ENCODE data around the gene TOMM40.

DNA sequence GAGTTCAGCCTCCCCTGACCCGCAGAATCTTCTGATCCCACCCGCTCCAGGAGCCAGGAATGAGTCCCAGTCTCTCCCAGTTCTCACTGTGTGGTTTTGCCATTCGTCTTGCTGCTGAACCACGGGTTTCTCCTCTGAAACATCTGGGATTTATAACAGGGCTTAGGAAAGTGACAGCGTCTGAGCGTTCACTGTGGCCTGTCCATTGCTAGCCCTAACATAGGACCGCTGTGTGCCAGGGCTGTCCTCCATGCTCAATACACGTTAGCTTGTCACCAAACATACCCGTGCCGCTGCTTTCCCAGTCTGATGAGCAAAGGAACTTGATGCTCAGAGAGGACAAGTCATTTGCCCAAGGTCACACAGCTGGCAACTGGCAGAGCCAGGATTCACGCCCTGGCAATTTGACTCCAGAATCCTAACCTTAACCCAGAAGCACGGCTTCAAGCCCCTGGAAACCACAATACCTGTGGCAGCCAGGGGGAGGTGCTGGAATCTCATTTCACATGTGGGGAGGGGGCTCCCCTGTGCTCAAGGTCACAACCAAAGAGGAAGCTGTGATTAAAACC is 13.5 kb downstream of the TOMM40 start:
- TF ChIP-seq, protein P1, sequence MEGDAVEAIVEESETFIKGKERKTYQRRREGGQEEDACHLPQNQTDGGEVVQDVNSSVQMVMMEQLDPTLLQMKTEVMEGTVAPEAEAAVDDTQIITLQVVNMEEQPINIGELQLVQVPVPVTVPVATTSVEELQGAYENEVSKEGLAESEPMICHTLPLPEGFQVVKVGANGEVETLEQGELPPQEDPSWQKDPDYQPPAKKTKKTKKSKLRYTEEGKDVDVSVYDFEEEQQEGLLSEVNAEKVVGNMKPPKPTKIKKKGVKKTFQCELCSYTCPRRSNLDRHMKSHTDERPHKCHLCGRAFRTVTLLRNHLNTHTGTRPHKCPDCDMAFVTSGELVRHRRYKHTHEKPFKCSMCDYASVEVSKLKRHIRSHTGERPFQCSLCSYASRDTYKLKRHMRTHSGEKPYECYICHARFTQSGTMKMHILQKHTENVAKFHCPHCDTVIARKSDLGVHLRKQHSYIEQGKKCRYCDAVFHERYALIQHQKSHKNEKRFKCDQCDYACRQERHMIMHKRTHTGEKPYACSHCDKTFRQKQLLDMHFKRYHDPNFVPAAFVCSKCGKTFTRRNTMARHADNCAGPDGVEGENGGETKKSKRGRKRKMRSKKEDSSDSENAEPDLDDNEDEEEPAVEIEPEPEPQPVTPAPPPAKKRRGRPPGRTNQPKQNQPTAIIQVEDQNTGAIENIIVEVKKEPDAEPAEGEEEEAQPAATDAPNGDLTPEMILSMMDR (conservative IDR thresholded peaks at IDR 0.05; ENCODE audit: low read length), result peak; percentile 73
- TF ChIP-seq EZH2phosphoT487 (IDR thresholded peaks at IDR 0.05; ENCODE audit: borderline replicate concordance, low read depth, low read length), result no peak

Measured in OCI-LY7 (cell line).